ENCODE results near the gene RGS7. TPM values are rescaled to one million over a fixed set of nuclear protein-coding genes. Genes with fewer than 3 reads are reported as not detected.

The RGS7 gene
- total RNA-seq, 2 experiments from 2014 or later: not detected

DNA sequence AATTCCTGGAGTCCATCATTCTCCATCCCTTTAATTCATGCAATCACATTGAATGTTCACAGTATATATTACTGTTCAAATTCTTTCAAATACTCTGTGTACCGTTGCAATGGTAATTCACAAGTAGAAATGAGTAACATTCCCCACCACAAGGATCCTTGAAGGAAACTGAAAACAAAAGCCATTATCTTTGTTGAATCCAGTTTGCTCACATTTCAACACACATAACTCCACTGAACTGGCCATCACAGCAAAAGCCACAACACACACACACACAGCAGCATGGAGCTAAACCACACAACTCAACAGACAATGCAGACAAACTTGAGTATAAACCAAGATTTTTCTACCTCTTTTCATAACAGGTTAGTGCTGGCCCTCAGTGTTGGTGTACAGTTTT is 556.7 kb downstream of the RGS7 start:
- no peaks in the 10 kb centered on the region for H3K36me3 ChIP-seq (ENCODE audit: insufficient read depth, low read length)
- H3K9me3 ChIP-seq (ENCODE audit: low read length): no peaks in the 10 kb centered on the region
- no TSS peak for BruUV-seq (replicated peaks)
- no peaks in the 10 kb centered on the region for H3K9me2 ChIP-seq (ENCODE audit: insufficient read depth, low read length)
- no peaks in the 10 kb centered on the region for H4K20me1 ChIP-seq (ENCODE audit: insufficient read depth, low read length)
- H3K27ac ChIP-seq (ENCODE audit: low read depth, low read length, poor library complexity, severe bottlenecking): no peak overlapping the region
- H2AFZ ChIP-seq (ENCODE audit: low read length): no peak overlapping the region
- H3K79me2 ChIP-seq (ENCODE audit: insufficient read depth, low read depth, low read length): no peaks in the 10 kb centered on the region
- TF ChIP-seq, protein P1, sequence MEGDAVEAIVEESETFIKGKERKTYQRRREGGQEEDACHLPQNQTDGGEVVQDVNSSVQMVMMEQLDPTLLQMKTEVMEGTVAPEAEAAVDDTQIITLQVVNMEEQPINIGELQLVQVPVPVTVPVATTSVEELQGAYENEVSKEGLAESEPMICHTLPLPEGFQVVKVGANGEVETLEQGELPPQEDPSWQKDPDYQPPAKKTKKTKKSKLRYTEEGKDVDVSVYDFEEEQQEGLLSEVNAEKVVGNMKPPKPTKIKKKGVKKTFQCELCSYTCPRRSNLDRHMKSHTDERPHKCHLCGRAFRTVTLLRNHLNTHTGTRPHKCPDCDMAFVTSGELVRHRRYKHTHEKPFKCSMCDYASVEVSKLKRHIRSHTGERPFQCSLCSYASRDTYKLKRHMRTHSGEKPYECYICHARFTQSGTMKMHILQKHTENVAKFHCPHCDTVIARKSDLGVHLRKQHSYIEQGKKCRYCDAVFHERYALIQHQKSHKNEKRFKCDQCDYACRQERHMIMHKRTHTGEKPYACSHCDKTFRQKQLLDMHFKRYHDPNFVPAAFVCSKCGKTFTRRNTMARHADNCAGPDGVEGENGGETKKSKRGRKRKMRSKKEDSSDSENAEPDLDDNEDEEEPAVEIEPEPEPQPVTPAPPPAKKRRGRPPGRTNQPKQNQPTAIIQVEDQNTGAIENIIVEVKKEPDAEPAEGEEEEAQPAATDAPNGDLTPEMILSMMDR (conservative IDR thresholded peaks at IDR 0.05; ENCODE audit: low read length): no peak
- TF ChIP-seq EZH2phosphoT487 (IDR thresholded peaks at IDR 0.05; ENCODE audit: borderline replicate concordance, low read depth, low read length): no peak
- DNase-seq (ENCODE audit: low spot score): no peak
- H3K4me1 ChIP-seq (ENCODE audit: insufficient read depth, low read length, poor library complexity, severe bottlenecking): no peaks in the 10 kb centered on the region
- ChIA-PET CTCF (ENCODE audit: unreplicated experiment) (no interaction called here), POLR2A (no interaction called here)
- intact Hi-C loops (cut with micrococcal nuclease; ENCODE audit: unreplicated experiment): no loop called here
- no peak overlapping the region for H3K4me3 ChIP-seq (ENCODE audit: low read depth, low read length, poor library complexity, severe bottlenecking)
- no peak overlapping the region for H3K4me2 ChIP-seq (ENCODE audit: low read length)

DNA sequence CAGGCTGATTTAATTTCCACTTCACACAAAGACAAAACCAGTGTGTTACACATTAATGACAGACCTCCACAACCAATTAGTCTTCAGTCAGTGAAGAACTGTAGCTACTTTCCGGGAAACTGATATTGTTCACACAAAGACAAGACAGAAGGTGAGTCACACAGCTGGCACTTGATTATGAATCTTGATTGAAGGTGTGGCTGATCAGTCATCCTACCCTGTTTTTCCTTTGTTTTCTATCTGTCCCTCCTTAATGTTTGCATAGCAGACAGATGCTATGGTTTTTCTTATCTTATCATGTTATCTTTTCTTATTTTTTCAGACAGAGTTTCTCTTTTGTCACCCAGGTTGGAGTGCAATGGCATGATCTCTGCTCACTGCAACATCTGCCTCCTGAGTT is 560.0 kb downstream of the RGS7 start:
- Histone ChIP-seq H3K79me2 (ENCODE audit: insufficient read depth, low read depth, low read length) (no peaks in the 10 kb centered on the region), H3K4me1 (ENCODE audit: insufficient read depth, low read length, poor library complexity, severe bottlenecking) (no peaks in the 10 kb centered on the region), H3K9me3 (ENCODE audit: low read length) (no peaks in the 10 kb centered on the region), H3K36me3 (ENCODE audit: insufficient read depth, low read length) (no peaks in the 10 kb centered on the region), H2AFZ (ENCODE audit: low read length) (no peak overlapping the region), H3K9me2 (ENCODE audit: insufficient read depth, low read length) (no peaks in the 10 kb centered on the region), H4K20me1 (ENCODE audit: insufficient read depth, low read length) (no peaks in the 10 kb centered on the region), H3K4me3 (ENCODE audit: low read depth, low read length, poor library complexity, severe bottlenecking) (no peak overlapping the region), H3K4me2 (ENCODE audit: low read length) (no peak overlapping the region), H3K27ac (ENCODE audit: low read depth, low read length, poor library complexity, severe bottlenecking) (no peak overlapping the region)
- BruUV-seq (replicated peaks): no TSS peak
- no peak for DNase-seq (ENCODE audit: low spot score)
- POLR2A ChIA-PET: no interaction called here
- CTCF ChIA-PET (ENCODE audit: unreplicated experiment): no interaction called here
- TF ChIP-seq, protein P1 (conservative IDR thresholded peaks at IDR 0.05; ENCODE audit: low read length): no peak
- no peak for TF ChIP-seq EZH2phosphoT487 (IDR thresholded peaks at IDR 0.05; ENCODE audit: borderline replicate concordance, low read depth, low read length)
- intact Hi-C loops (cut with micrococcal nuclease; ENCODE audit: unreplicated experiment): no loop called here

DNA sequence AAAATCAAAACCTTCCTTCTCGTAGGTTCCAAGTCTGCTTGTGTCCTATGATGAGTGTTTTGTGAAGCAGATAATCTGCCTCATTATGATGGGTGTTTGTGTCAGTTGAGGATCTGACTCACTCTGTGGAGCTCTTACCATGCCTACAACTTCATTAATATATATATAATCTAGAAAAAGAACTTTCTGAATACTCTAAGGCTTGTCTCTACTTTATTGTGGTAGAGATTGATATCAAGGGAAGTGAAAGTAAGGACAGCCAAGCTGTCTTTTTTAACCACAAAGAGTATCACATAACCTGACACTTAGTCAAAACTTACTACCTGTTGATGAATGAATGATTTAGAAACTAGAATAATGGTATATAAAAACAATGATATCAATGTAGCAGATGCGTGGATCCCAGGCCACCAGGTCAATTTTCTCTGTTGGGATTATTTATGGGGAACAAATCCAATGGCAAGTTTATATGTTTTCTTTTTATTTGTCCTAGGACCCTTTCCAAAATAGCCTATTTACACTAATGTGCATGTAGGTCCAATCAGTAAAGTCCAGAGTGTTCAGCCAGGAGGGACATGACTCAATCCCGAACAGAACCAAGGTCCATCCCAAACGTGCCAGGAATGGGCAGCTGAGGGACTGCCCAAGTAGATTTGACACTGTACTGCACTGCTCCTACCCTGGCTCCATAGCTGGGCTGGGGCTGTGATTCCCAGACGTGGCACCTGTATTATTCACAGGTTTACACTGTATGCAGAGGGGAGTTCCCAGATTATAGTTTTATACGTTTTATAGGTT is 562.8 kb downstream of the RGS7 start:
- Histone ChIP-seq H3K4me3 (ENCODE audit: low read depth, low read length, poor library complexity, severe bottlenecking) (no peak overlapping the region), H3K36me3 (ENCODE audit: insufficient read depth, low read length) (no peaks in the 10 kb centered on the region), H3K9me3 (ENCODE audit: low read length) (no peaks in the 10 kb centered on the region), H4K20me1 (ENCODE audit: insufficient read depth, low read length) (no peaks in the 10 kb centered on the region), H3K9me2 (ENCODE audit: insufficient read depth, low read length) (no peaks in the 10 kb centered on the region), H2AFZ (ENCODE audit: low read length) (no peak overlapping the region), H3K27ac (ENCODE audit: low read depth, low read length, poor library complexity, severe bottlenecking) (no peak overlapping the region), H3K4me2 (ENCODE audit: low read length) (no peak overlapping the region), H3K4me1 (ENCODE audit: insufficient read depth, low read length, poor library complexity, severe bottlenecking) (no peaks in the 10 kb centered on the region), H3K79me2 (ENCODE audit: insufficient read depth, low read depth, low read length) (no peaks in the 10 kb centered on the region)
- CTCF ChIA-PET (ENCODE audit: unreplicated experiment): no interaction called here
- intact Hi-C loops (cut with micrococcal nuclease; ENCODE audit: unreplicated experiment): no loop called here
- POLR2A ChIA-PET: interaction anchor here (0.7 kb wide), 1 partner anchor 12 kb away, joined by 4 read pairs; no protein-coding TSS in a partner anchor
- DNase-seq (ENCODE audit: low spot score): no peak
- BruUV-seq (replicated peaks): no TSS peak
- no peak for TF ChIP-seq EZH2phosphoT487 (IDR thresholded peaks at IDR 0.05; ENCODE audit: borderline replicate concordance, low read depth, low read length)
- TF ChIP-seq, protein P1 (conservative IDR thresholded peaks at IDR 0.05; ENCODE audit: low read length): no peak
